Measurements from ENCODE around the gene SLC25A3.
"Not testable (repeated sequence)": the region's sequence is repeated elsewhere in the genome, so short reads cannot be mapped to it uniquely, and the experiment has no call there.

SLC25A3 gene

DNA sequence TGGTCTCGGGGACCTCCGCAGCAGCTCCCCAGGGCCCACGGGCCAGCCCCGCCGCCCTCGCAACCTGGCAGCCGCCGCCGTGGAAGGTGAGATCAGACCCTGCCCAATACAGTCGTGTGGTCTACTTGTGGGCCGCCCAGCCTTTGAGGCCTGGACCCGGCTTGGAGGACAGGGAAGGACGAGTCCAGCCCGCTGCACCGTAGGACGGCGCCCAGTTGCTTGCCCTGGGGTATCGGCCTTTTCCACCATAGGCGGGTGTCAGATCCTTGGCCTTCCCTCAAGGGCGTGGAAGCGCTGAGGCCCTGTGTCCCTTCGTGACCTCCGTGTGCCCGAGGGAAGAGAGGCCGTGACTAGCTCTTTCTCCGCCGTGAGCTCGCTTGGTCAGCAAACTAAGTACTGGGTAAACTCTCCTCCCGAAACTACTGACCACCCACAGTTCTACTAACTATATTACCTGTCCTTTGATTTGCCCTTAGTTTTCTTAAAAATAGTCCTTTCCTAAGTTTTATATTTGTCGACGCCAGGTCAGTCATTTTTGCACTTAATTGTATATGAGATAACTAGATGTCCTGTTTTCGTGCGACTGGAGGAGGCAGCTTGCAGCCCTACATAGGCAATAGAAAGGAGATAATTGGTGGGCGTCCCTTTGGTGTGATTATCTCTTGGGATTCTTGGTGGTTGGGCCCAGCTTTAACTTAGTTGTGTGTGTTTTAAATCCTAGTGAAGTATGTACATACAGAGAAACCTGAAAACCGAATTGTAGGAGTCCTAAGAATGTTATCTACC is 757 bp downstream of the SLC25A3 start:
- no peak for TF ChIP-seq SUZ12 (IDR thresholded peaks at IDR 0.05; ENCODE audit: extremely low read depth, insufficient read depth, insufficient read length)
- no peak for TF ChIP-seq YY1 (IDR thresholded peaks at IDR 0.05; ENCODE audit: insufficient read depth, insufficient read length)
- no peak for TF ChIP-seq ZNF274 (IDR thresholded peaks at IDR 0.05; ENCODE audit: low read depth, low read length)
- Histone ChIP-seq H3K9ac (ENCODE audit: insufficient read length, low read depth) (peak overlapping the region; percentile 100), H3K9me3 (ENCODE audit: insufficient read depth, low read length) (no peaks in the 10 kb centered on the region), H3K4me3 (ENCODE audit: insufficient read length, low read depth) (peak overlapping the region; percentile 100), H3K36me3 (ENCODE audit: insufficient read depth, insufficient read length, low read length) (peaks cover 53% of the 10 kb centered on the region), H3K27me3 (ENCODE audit: insufficient read depth, insufficient read length) (no peaks in the 10 kb centered on the region), H3K4me1 (ENCODE audit: insufficient read depth, insufficient read length) (no peaks in the 10 kb centered on the region)
- no peak for DNase-seq (ENCODE audit: low read depth, low spot score)

DNA sequence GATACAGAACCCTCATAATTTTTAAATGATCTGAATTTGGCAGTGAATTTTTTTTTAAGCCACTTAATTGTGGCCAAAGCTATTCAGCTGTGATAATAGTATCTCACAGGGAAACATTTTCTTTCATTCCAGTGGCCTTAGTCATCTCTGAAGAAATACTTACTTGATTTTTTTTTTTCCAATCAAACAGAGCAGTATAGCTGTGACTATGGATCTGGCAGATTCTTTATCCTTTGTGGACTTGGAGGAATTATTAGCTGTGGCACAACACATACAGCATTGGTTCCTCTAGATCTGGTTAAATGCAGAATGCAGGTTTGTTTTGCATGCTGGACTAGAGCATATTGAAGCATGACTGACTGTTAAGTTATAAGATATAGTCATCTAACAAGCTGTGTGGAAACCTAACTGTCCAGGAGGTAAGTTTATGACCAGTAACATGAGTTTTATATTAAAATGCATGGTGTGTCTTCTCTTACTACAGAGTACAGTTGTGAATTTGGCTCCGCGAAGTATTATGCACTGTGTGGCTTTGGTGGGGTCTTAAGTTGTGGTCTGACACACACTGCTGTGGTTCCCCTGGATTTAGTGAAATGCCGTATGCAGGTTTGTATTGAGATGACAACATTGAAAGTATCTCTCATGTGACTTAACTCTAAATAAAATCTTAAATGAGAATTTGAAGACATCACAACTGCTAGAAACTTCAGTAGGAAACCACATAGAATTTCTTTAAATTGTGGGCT is 1.9 kb downstream of the SLC25A3 start:
- H3K4me3 ChIP-seq (ENCODE audit: insufficient read length, low read depth), result peak overlapping the region; percentile 100
- TF ChIP-seq SUZ12 (IDR thresholded peaks at IDR 0.05; ENCODE audit: extremely low read depth, insufficient read depth, insufficient read length), result no peak
- no peak for TF ChIP-seq ZNF274 (IDR thresholded peaks at IDR 0.05; ENCODE audit: low read depth, low read length)
- TF ChIP-seq YY1 (IDR thresholded peaks at IDR 0.05; ENCODE audit: insufficient read depth, insufficient read length), result no peak
- peaks cover 65% of the 10 kb centered on the region for H3K36me3 ChIP-seq (ENCODE audit: insufficient read depth, insufficient read length, low read length)
- no peaks in the 10 kb centered on the region for H3K9me3 ChIP-seq (ENCODE audit: insufficient read depth, low read length)
- no peak for DNase-seq (ENCODE audit: low read depth, low spot score)
- H3K9ac ChIP-seq (ENCODE audit: insufficient read length, low read depth), result peak overlapping the region; percentile 14
- no peaks in the 10 kb centered on the region for H3K4me1 ChIP-seq (ENCODE audit: insufficient read depth, insufficient read length)
- no peaks in the 10 kb centered on the region for H3K27me3 ChIP-seq (ENCODE audit: insufficient read depth, insufficient read length)

DNA sequence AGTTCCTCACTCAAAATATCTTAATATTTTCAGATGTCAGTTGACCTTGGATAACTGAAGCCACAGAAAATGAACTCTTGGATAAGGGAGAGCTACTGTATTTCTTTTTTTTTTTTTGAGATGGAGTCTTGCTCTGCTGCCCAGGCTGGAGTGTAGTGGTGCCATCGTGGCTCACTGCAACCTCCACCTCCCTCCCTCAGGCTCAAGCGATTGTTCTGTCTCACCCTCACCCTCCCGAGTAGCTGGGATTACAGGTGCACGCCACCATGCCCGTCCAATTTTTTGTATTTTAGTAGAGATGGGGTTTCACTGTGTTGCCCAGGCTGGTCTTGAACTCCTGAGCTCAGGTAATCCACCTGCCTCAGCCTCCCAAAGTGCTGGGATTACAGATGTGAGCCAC is 3.8 kb downstream of the SLC25A3 start:
- not testable (repeated sequence) for DNase-seq (ENCODE audit: low read depth, low spot score); H3K4me3 ChIP-seq (ENCODE audit: insufficient read length, low read depth); H3K9me3 ChIP-seq (ENCODE audit: insufficient read depth, low read length); H3K9ac ChIP-seq (ENCODE audit: insufficient read length, low read depth); H3K4me1 ChIP-seq (ENCODE audit: insufficient read depth, insufficient read length); H3K27me3 ChIP-seq (ENCODE audit: insufficient read depth, insufficient read length)
- H3K36me3 ChIP-seq (ENCODE audit: insufficient read depth, insufficient read length, low read length), result peaks cover 83% of the 10 kb centered on the region

DNA sequence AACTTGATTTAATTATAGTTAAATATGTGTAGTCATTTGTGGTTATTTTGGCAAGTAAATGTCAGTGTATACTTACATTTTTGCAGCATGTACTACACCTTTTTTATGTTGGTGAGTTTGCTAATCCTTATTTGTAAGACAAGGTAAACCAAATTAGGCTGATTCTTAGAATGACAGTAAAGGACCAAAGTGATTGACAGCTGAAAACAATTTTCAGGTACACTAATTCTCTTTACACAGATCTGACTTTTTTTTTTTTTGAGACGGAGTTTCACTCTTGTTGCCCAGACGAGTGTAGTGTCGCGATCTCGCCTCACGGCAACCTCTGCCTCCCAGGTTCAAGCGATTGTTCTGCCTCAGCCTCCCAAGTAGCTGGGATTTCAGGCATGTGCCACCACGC is 8.4 kb downstream of the SLC25A3 start:
- Histone ChIP-seq H3K9me3 (ENCODE audit: insufficient read depth, low read length) (no peaks in the 10 kb centered on the region), H3K9ac (ENCODE audit: insufficient read length, low read depth) (no peak overlapping the region), H3K4me1 (ENCODE audit: insufficient read depth, insufficient read length) (no peaks in the 10 kb centered on the region), H3K36me3 (ENCODE audit: insufficient read depth, insufficient read length, low read length) (peaks cover 81% of the 10 kb centered on the region), H3K27me3 (ENCODE audit: insufficient read depth, insufficient read length) (no peaks in the 10 kb centered on the region), H3K4me3 (ENCODE audit: insufficient read length, low read depth) (no peak overlapping the region)
- TF ChIP-seq ZNF274 (IDR thresholded peaks at IDR 0.05; ENCODE audit: low read depth, low read length), result no peak
- no peak for TF ChIP-seq YY1 (IDR thresholded peaks at IDR 0.05; ENCODE audit: insufficient read depth, insufficient read length)
- no peak for DNase-seq (ENCODE audit: low read depth, low spot score)

DNA sequence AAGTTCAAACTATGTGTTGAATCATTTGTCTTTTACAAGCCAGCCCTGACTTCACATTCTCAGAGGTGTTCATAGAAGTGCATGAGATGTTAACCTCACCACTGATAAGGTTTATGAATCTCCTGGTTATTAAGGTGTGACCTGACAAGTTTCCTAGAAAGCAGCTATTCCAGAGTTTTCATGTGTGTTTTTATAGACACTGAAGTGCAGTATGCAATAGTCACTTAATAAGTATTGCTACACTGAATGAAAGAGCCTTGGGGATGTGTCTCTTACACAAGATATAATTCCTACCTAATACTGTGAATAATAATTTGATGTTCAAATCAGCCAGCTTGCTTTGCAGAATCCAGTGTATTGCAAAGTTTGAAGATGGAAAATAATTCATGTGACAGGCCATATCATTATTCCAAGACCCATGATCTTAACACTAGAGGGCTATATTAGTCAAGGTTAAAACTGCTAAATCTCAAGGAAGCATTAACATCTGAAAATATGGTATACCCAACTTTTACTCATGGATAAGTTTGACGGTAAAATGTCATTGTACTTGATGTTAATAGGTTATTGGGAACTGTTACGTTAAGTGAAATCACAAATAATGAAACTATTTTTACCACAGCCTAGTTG is 13.0 kb downstream of the SLC25A3 start:
- Histone ChIP-seq H3K36me3 (ENCODE audit: insufficient read depth, insufficient read length, low read length) (peaks cover 38% of the 10 kb centered on the region), H3K4me3 (ENCODE audit: insufficient read length, low read depth) (no peak overlapping the region), H3K27me3 (ENCODE audit: insufficient read depth, insufficient read length) (no peaks in the 10 kb centered on the region), H3K9ac (ENCODE audit: insufficient read length, low read depth) (no peak overlapping the region), H3K4me1 (ENCODE audit: insufficient read depth, insufficient read length) (no peaks in the 10 kb centered on the region), H3K9me3 (ENCODE audit: insufficient read depth, low read length) (no peaks in the 10 kb centered on the region)
- TF ChIP-seq YY1 (IDR thresholded peaks at IDR 0.05; ENCODE audit: insufficient read depth, insufficient read length), result no peak
- TF ChIP-seq SUZ12 (IDR thresholded peaks at IDR 0.05; ENCODE audit: extremely low read depth, insufficient read depth, insufficient read length), result no peak
- no peak for TF ChIP-seq ZNF274 (IDR thresholded peaks at IDR 0.05; ENCODE audit: low read depth, low read length)
- DNase-seq (ENCODE audit: low read depth, low spot score), result no peak

DNA sequence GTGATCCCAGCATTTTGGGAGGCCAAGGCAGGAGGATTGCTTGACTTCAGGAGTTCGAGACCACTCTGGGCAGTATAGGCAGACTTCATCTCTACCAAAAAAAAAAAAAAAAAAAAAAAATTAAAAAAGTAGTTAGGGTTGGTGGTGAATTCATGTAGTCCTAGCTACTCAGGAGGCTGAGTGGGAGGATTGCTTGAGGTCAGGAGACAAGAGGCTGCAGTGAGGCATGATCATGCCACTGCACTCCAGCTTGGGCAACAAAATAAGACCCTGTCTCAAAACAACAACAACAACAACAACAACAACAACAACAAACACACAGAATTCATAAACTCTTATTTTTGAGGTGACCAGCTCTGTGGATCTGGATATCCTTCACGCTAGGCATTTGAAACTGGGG is 17.1 kb downstream of the SLC25A3 start:
- no peak for DNase-seq (ENCODE audit: low read depth, low spot score)
- no peaks in the 10 kb centered on the region for H3K36me3 ChIP-seq (ENCODE audit: insufficient read depth, insufficient read length, low read length)
- TF ChIP-seq SUZ12 (IDR thresholded peaks at IDR 0.05; ENCODE audit: extremely low read depth, insufficient read depth, insufficient read length) (no peak), YY1 (IDR thresholded peaks at IDR 0.05; ENCODE audit: insufficient read depth, insufficient read length) (no peak), ZNF274 (IDR thresholded peaks at IDR 0.05; ENCODE audit: low read depth, low read length) (no peak)
- peaks cover 6% of the 10 kb centered on the region for H3K4me1 ChIP-seq (ENCODE audit: insufficient read depth, insufficient read length)
- H3K9ac ChIP-seq (ENCODE audit: insufficient read length, low read depth), result no peak overlapping the region
- no peaks in the 10 kb centered on the region for H3K27me3 ChIP-seq (ENCODE audit: insufficient read depth, insufficient read length)
- H3K4me3 ChIP-seq (ENCODE audit: insufficient read length, low read depth), result no peak overlapping the region
- H3K9me3 ChIP-seq (ENCODE audit: insufficient read depth, low read length), result no peaks in the 10 kb centered on the region

DNA sequence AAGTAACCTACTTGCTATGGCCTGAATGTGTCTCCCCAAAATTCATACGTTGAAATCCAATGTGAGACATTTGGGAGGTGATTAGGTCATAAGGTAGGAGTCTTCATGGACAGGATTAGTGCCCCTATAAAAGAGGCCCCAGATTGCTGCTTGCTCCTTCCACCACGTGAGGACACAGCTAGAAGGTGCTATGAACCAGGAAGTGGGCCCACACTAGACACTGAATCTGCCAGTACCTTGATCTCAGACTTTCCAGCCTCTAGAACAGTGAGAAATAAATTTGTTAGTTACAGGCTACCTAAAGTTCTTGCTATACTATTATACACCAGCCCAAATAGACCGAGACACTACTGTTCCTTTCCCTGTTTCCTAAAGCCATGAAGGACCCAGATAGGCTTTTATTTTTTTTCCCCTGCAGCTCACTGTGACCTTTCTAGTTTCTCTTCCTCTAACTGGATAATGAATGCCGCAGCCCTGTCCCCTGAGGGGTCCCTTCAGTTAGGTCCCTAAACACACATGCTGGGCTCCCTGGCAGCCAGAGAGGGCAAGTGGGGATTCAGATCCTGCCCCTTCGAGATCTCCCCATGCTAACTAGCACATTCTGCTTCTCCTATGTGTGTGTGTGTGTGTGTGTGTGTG is 19.3 kb downstream of the SLC25A3 start:
- Histone ChIP-seq H3K4me1 (ENCODE audit: insufficient read depth, insufficient read length) (peaks cover 6% of the 10 kb centered on the region), H3K4me3 (ENCODE audit: insufficient read length, low read depth) (no peak overlapping the region), H3K9ac (ENCODE audit: insufficient read length, low read depth) (no peak overlapping the region), H3K36me3 (ENCODE audit: insufficient read depth, insufficient read length, low read length) (no peaks in the 10 kb centered on the region), H3K27me3 (ENCODE audit: insufficient read depth, insufficient read length) (no peaks in the 10 kb centered on the region), H3K9me3 (ENCODE audit: insufficient read depth, low read length) (no peaks in the 10 kb centered on the region)
- TF ChIP-seq ZNF274 (IDR thresholded peaks at IDR 0.05; ENCODE audit: low read depth, low read length), result no peak
- TF ChIP-seq SUZ12 (IDR thresholded peaks at IDR 0.05; ENCODE audit: extremely low read depth, insufficient read depth, insufficient read length), result no peak
- no peak for TF ChIP-seq YY1 (IDR thresholded peaks at IDR 0.05; ENCODE audit: insufficient read depth, insufficient read length)
- DNase-seq (ENCODE audit: low read depth, low spot score), result no peak

Data from NT2/D1 (cell line).